Uterus (tissue), 2 donors: ENCODE measurements around the gene SLC28A2.
"Not testable (repeated sequence)": the region's sequence is repeated elsewhere in the genome, so short reads cannot be mapped to it uniquely, and the experiment has no call there.

ENCODE experiments used
- POLR2A ChIP-seq, 2 donors: fragments of 450-650 bp; IDR thresholded peaks; one replicate each; pipeline ENCODE4 v1.6.1; 2016; ENCODE audit warnings: antibody characterized with exemption in 2 of 2, mild to moderate bottlenecking in 1 of 2, moderate library complexity in 1 of 2
- TF ChIP-seq, protein P1 (sequence below), 4 experiments: fragments of 200-600 bp in 2 of 4; fragments of 450-650 bp in 2 of 4; sonication (generic) in 2 of 4; IDR thresholded peaks; one replicate each; pipeline ENCODE4 v1.5.1; 2016 to 2019; ENCODE audit warnings: antibody characterized with exemption in 4 of 4, mild to moderate bottlenecking in 2 of 4, moderate library complexity in 1 of 4

DNA sequence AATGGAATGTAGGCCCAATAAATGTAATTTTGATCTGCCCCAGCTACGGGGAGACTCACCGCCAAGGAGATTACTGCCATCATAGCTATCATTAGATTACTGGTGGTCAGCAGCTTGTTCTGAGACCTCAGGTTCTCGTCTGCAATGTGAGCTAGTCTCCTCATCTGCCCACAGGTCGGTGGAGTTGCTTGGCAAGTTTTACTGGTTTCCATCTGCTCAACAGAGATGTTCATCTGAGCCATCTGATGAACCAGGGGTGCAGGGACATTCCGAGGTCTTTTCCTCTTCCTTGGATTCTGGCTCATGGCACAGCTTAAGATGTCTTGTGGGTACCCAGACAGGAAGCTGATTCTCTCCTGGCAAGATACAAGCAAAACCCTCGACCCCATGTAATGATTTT lies 15.2 kb upstream of the SLC28A2 start:
- TF ChIP-seq, protein P1, sequence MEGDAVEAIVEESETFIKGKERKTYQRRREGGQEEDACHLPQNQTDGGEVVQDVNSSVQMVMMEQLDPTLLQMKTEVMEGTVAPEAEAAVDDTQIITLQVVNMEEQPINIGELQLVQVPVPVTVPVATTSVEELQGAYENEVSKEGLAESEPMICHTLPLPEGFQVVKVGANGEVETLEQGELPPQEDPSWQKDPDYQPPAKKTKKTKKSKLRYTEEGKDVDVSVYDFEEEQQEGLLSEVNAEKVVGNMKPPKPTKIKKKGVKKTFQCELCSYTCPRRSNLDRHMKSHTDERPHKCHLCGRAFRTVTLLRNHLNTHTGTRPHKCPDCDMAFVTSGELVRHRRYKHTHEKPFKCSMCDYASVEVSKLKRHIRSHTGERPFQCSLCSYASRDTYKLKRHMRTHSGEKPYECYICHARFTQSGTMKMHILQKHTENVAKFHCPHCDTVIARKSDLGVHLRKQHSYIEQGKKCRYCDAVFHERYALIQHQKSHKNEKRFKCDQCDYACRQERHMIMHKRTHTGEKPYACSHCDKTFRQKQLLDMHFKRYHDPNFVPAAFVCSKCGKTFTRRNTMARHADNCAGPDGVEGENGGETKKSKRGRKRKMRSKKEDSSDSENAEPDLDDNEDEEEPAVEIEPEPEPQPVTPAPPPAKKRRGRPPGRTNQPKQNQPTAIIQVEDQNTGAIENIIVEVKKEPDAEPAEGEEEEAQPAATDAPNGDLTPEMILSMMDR (IDR thresholded peaks at IDR 0.05) = not testable (repeated sequence)
- TF ChIP-seq POLR2A (IDR thresholded peaks at IDR 0.05) = not testable (repeated sequence)
